ENCODE measurements around the gene ACSL1. TPM values are rescaled to one million over a fixed set of nuclear protein-coding genes. Genes with fewer than 3 reads are reported as not detected.

Gene ACSL1
- total RNA-seq, 1 experiment from 2014 or later: 3.5 TPM

DNA sequence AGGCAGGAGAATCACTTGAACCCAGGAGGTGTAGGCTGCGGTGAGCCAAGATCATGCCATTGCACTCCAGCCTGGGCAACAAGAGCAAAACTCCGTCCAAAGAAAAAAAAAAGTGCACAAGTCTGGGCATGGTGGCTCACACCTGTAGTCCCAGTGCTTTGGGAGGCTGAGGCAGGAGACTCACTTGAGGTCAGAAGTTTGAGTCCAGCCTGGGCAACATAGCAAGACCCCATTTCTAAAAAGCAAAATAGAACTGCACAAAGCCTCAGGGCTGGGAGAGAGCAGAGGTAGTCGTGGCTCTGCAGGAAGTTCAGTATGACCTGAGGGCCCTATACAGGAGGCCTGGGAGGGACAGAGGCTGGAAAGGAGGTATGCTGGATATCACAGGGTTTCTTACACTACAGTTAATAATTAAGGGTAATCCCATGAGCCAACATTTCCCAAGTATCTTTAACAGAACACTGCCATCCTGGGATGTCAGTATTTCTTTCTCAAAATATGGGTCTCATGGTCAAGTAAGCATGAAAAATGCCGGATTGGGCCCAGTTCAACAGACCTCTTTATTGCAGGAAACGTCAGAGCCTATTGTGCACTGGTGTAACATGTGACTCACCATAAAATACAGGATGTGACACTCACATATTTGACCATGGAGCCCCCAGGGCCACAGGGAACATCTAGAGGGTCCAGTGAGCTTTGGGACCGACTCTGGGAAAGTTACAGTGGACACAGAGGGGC is 37.8 kb downstream of the ACSL1 start:
- Histone ChIP-seq H3K4ac (ENCODE audit: low read depth, low read length) (no peak overlapping the region), H4K91ac (ENCODE audit: insufficient read length, low read depth, low read length) (no peak overlapping the region), H3K79me2 (ENCODE audit: insufficient read depth, low read length) (no peaks in the 10 kb centered on the region; the same call in 1 of the 2 replicates), H2BK5ac (ENCODE audit: insufficient read length, low read length) (no peak overlapping the region), H3K9ac (ENCODE audit: extremely low read depth, insufficient read length, low read length) (no peak overlapping the region), H2AK5ac (ENCODE audit: insufficient read length, low read length) (no peak overlapping the region), H2BK20ac (ENCODE audit: low read depth, low read length, poor library complexity, severe bottlenecking) (no peak overlapping the region), H3K27ac (ENCODE audit: insufficient read length, low read depth, low read length) (no peak overlapping the region), H3T11ph (ENCODE audit: low read length) (no peak overlapping the region), H2AFZ (ENCODE audit: low read length) (no peak overlapping the region), H3K56ac (ENCODE audit: insufficient read length, low read depth, low read length) (no peak overlapping the region), H4K5ac (ENCODE audit: insufficient read length, low read depth, low read length) (no peak overlapping the region), H4K20me1 (ENCODE audit: control insufficient read depth, insufficient read depth, insufficient read length) (no peaks in the 10 kb centered on the region), H2BK15ac (ENCODE audit: low read depth, low read length) (no peak overlapping the region), H3K27me3 (ENCODE audit: insufficient read depth, low read length) (no peaks in the 10 kb centered on the region), H2BK120ac (ENCODE audit: low read depth, low read length, poor library complexity, severe bottlenecking) (no peak overlapping the region), H3K9me3 (ENCODE audit: control insufficient read depth, low read depth, low read length) (no peaks in the 10 kb centered on the region), H4K8ac (replicated peaks; ENCODE audit: insufficient read length, low read depth, low read length) (no peak overlapping the region), H3K4me1 (ENCODE audit: insufficient read depth, low read length) (peaks cover 1% of the 10 kb centered on the region; the same call in 1 of the 2 replicates), H2BK12ac (ENCODE audit: insufficient read length, low read depth, low read length) (no peak overlapping the region), H3K23me2 (ENCODE audit: insufficient read length, low read depth, low read length, poor library complexity, severe bottlenecking) (no peaks in the 10 kb centered on the region), H3K18ac (ENCODE audit: insufficient read length, low read depth, low read length) (no peak overlapping the region), H3K23ac (ENCODE audit: insufficient read length, low read depth, low read length) (no peak overlapping the region), H3K14ac (ENCODE audit: insufficient read depth, low read length) (no peak overlapping the region), H3K4me2 (ENCODE audit: insufficient read depth, insufficient read length, low read length) (no peak overlapping the region), H3K79me1 (ENCODE audit: insufficient read depth, low read depth, low read length, poor library complexity, severe bottlenecking) (no peaks in the 10 kb centered on the region)
- Mint-ChIP-seq H3K4me1 (peaks cover 3 to 4% of the 10 kb centered on the region in 2 experiments), H3K27me3 (ENCODE audit: low read depth) (no peaks in the 10 kb centered on the region), H3K27ac (no peak overlapping the region), H3K4me3 (no peak overlapping the region), H3K36me3 (ENCODE audit: insufficient read depth in 1 of 3, low read depth in 3 of 3) (no peaks in the 10 kb centered on the region), H3K9me3 (no peaks in the 10 kb centered on the region)
- TF ChIP-seq, protein P1, sequence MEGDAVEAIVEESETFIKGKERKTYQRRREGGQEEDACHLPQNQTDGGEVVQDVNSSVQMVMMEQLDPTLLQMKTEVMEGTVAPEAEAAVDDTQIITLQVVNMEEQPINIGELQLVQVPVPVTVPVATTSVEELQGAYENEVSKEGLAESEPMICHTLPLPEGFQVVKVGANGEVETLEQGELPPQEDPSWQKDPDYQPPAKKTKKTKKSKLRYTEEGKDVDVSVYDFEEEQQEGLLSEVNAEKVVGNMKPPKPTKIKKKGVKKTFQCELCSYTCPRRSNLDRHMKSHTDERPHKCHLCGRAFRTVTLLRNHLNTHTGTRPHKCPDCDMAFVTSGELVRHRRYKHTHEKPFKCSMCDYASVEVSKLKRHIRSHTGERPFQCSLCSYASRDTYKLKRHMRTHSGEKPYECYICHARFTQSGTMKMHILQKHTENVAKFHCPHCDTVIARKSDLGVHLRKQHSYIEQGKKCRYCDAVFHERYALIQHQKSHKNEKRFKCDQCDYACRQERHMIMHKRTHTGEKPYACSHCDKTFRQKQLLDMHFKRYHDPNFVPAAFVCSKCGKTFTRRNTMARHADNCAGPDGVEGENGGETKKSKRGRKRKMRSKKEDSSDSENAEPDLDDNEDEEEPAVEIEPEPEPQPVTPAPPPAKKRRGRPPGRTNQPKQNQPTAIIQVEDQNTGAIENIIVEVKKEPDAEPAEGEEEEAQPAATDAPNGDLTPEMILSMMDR (conservative IDR thresholded peaks at IDR 0.05): no peak
- no peak for DNase-seq
- no CpG with 5 or more reads among the region's 6 CpGs for WGBS (ENCODE audit: extremely low coverage, insufficient read length, low lambda C conversion rate)
